Common myeloid progenitor, CD34-positive (primary cell): ENCODE results near the gene ARHGAP10.

Experiments used
- CTCF ChIA-PET: fragments of 350-600 bp; sonication (Branson Sonifier 250); formaldehyde crosslinking; loops from one replicate; lab custom pipeline; 2021; ENCODE audit warnings: antibody characterized with exemption; lab: Charles Lee
- POLR2A ChIA-PET: fragments of 350-600 bp; sonication (Branson Sonifier 250); formaldehyde crosslinking; loops from one replicate; lab custom pipeline; 2021; ENCODE audit warnings: antibody characterized with exemption; lab: Charles Lee
- DNase-seq, 3 donors: peaks; one replicate each; pipeline versions ENCODE4 v3.0.0 to v3.0.0-alpha.2; 2013
- H3K27ac ChIP-seq, 2 experiments: 1 replicate in 1 of 2; 2 replicates in 1 of 2; pipeline ENCODE4 v1.7.0; 2013; ENCODE audit warnings: inconsistent platforms in 2 of 2, low read length in 2 of 2, mild to moderate bottlenecking in 2 of 2, low read depth in 1 of 2, moderate library complexity in 1 of 2; ENCODE audit not compliant: severe bottlenecking in 2 of 2, insufficient read depth in 1 of 2, poor library complexity in 1 of 2
- H3K27me3 ChIP-seq, 5 experiments: replicated peaks in 2 of 5; 1 replicate in 3 of 5; 2 replicates in 2 of 5; pipeline versions ENCODE4 v1.6.1 to v1.7.0; 2013; ENCODE audit warnings: low read length in 4 of 5, mild to moderate bottlenecking in 2 of 5, moderate library complexity in 2 of 5, inconsistent platforms in 1 of 5; ENCODE audit not compliant: insufficient read depth in 5 of 5, control insufficient read depth in 4 of 5
- H3K36me3 ChIP-seq, 4 experiments: 1 replicate in 2 of 4; 2 replicates in 2 of 4; pipeline versions ENCODE4 v1.6.1 to v1.7.0; 2013; ENCODE audit warnings: low read length in 3 of 4, control low read depth in 1 of 4, mild to moderate bottlenecking in 1 of 4; ENCODE audit not compliant: control insufficient read depth in 4 of 4, insufficient read depth in 4 of 4
- H3K4me1 ChIP-seq, 4 experiments: 1 replicate in 3 of 4; 2 replicates in 1 of 4; pipeline versions ENCODE4 v1.6.1 to v1.7.1; 2013; ENCODE audit warnings: low read length in 3 of 4, mild to moderate bottlenecking in 3 of 4, control low read depth in 1 of 4, inconsistent platforms in 1 of 4, moderate library complexity in 1 of 4; ENCODE audit not compliant: control insufficient read depth in 4 of 4, insufficient read depth in 4 of 4; ENCODE audit errors: control extremely low read depth in 1 of 4
- H3K4me3 ChIP-seq, 7 experiments: 1 replicate in 4 of 7; 2 replicates in 3 of 7; pipeline versions ENCODE4 v1.5.1 to v1.7.0; 2013; ENCODE audit warnings: mild to moderate bottlenecking in 7 of 7, low read length in 6 of 7, moderate library complexity in 6 of 7, inconsistent platforms in 2 of 7, low read depth in 2 of 7, control low read depth in 1 of 7; ENCODE audit not compliant: insufficient read depth in 4 of 7, control insufficient read depth in 1 of 7; ENCODE audit errors: extremely low read depth in 1 of 7
- H3K9me3 ChIP-seq, 5 experiments: 1 replicate in 4 of 5; 2 replicates in 1 of 5; pipeline versions ENCODE4 v1.6.1 to v1.7.1; 2013; ENCODE audit warnings: low read length in 4 of 5, mild to moderate bottlenecking in 2 of 5, inconsistent platforms in 1 of 5, low read depth in 1 of 5, moderate library complexity in 1 of 5; ENCODE audit not compliant: control insufficient read depth in 4 of 5, insufficient read depth in 2 of 5; ENCODE audit errors: control extremely low read depth in 1 of 5
- WGBS: methylation state at CpG from one replicate; pipeline ENCODE4 v1.1.5; 2013; ENCODE audit not compliant: insufficient coverage; 5-methylcytosine and 5-hydroxymethylcytosine counted together

Gene ARHGAP10

DNA sequence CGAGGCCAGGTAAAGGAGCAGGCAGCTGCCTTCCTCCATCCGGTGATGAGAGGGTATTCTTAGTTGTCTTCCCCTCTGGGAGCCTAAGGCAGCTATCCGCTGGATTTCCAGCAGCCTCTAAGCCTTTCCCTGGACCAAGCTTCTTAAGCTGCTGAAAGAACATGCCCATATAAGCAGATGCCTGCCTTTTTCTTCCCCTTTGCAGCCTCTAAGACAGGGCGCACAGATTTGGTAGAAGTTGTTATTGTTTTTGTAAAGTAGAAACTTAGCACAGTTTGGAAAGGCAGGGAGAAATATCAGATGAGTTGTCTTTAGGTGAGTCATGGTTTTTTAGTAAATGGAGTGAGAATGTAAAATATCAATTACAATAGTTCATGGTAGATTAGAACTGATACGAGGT, 210.8 kb downstream of the ARHGAP10 start:
- WGBS = 93% methylated on average over 3 of the region's 5 CpGs
- Histone ChIP-seq H3K4me1 (peaks cover 9 to 31% (median 16%) of the 10 kb centered on the region in 4 experiments), H3K27me3 (no peaks in the 10 kb centered on the region), H3K9me3 (no peaks in the 10 kb centered on the region), H3K27ac (no peak overlapping the region), H3K4me3 (no peak overlapping the region), H3K36me3 (peaks cover 0 to 6% (median 0%) of the 10 kb centered on the region in 4 experiments)
- POLR2A ChIA-PET = no interaction called here
- CTCF ChIA-PET = interaction anchor here (0.6 to 1.4 kb wide), 2 partner anchors 25 to 103 kb away, joined by 3 read pairs; no protein-coding TSS in a partner anchor
- DNase-seq = no peak

DNA sequence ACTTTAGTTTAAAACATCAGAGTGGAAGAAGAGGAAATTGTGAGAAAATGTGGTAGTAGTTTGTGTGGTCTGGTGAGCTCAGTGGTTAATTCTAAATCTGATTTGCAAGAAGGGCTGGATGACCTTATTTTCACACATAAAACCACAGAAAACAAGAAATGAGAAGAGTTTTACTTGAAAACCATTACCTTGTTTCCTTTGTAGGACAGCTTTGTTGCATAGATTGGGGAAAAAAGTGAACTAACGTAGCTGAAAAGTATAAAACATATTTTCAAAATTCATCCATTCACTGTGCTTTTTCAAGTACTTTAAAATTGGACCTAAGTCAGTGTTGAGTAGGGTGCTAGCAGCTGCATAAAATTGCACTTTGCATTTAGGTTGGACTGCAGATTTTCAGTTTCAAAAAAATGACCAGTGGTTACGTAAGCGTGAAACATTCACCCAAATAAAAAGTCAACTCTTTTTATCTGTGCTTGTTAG, 211.3 kb downstream of the ARHGAP10 start:
- ChIA-PET POLR2A (no interaction called here), CTCF (interaction anchor here (0.6 to 1.4 kb wide), 2 partner anchors 25 to 102 kb away, joined by 3 read pairs; no protein-coding TSS in a partner anchor)
- no peak overlapping the region for H3K4me3 ChIP-seq
- peaks cover 9 to 31% (median 16%) of the 10 kb centered on the region in 4 experiments for H3K4me1 ChIP-seq
- H3K27me3 ChIP-seq = no peaks in the 10 kb centered on the region
- no peaks in the 10 kb centered on the region for H3K9me3 ChIP-seq
- H3K36me3 ChIP-seq = peaks cover 0 to 6% (median 0%) of the 10 kb centered on the region in 4 experiments
- peak; percentile 7 to 83 (median 77) for DNase-seq
- H3K27ac ChIP-seq = no peak overlapping the region
- WGBS = no CpG with 5 or more reads among the region's 3 CpGs

DNA sequence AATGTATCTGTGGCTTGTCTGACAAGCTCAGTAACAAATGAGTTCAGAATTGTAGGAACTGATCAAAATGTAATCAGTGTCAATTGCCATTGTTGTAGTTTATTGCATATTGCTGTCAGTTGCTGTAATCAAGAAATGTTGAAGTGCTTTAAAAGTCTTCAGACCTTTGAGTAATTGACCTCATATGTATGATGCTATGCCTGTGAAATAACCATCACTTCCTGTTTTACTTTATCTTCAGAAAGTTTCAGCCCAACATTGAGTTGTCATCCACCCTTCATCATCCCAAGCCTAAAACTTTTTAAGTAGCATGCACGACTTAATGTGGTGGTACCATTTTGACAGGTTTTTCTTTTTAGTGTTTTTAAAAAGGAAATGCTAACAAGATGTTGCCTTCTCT, 212.4 kb downstream of the ARHGAP10 start:
- H3K36me3 ChIP-seq = peaks cover 0 to 6% (median 0%) of the 10 kb centered on the region in 4 experiments
- H3K27ac ChIP-seq = no peak overlapping the region
- peaks cover 9 to 31% (median 16%) of the 10 kb centered on the region in 4 experiments for H3K4me1 ChIP-seq
- H3K9me3 ChIP-seq = no peaks in the 10 kb centered on the region
- H3K27me3 ChIP-seq = no peaks in the 10 kb centered on the region
- ChIA-PET POLR2A (no interaction called here), CTCF (interaction anchor here (1.4 kb wide), 1 partner anchor 24 kb away, joined by 3 read pairs; no protein-coding TSS in a partner anchor)
- H3K4me3 ChIP-seq = no peak overlapping the region
- no CpG with 5 or more reads among the region's 1 CpG for WGBS
- peak in 2 of 3 donors; percentile 38 to 49 for DNase-seq

DNA sequence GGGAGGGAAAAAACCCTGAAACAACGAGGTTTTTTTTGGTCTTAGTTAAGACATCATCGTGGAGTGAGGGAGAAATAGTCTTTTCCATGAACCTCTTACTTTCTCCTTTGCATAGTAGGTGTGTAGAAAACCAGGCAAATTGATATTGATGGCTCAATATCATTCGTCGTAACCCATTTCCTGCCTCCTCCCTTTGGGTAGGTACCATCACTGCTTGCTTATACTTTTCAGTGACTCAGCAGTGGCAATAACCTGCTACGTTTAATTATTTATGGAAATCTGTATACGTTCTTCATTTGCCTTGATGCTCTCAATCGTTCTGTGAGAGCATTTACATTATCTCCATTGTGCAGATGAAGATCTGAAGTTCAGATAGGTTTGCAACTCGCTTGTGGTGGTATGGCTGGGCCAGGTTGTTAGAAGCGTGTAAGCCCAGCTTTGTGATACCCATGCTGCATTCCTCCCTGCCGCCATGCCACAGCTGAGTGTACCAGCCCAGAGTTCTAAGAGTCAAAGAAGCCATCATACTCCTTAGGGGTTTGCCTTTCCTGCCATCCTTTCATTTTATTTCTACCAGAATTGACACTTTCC, 212.9 kb downstream of the ARHGAP10 start:
- CTCF ChIA-PET = no interaction called here
- 91% methylated on average over 9 of the region's 10 CpGs for WGBS
- POLR2A ChIA-PET = no interaction called here

DNA sequence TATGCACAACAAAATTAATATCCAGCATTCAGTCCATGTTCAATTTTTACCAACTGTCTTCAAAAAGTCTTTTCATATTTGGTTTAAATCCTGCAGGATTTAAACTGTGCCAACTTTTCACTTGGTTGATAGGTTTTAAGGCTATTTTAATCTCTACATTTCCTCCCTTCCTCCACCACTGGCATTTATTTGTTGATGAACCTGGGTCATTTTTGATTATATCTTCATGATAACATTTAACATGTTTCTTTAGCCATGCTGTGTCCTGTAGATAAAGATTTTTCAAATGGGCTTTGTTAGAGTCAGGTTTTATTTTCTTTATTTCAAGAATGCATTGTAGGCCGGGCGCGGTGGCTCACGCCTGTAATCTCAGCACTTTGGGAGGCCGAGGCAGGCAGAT, 216.4 kb downstream of the ARHGAP10 start:
- ChIA-PET CTCF (no interaction called here), POLR2A (no interaction called here)
- Histone ChIP-seq H3K27me3 (no peaks in the 10 kb centered on the region), H3K4me3 (no peak overlapping the region), H3K4me1 (peaks cover 1 to 14% (median 10%) of the 10 kb centered on the region in 4 experiments), H3K27ac (no peak overlapping the region), H3K9me3 (peaks cover 0 to 2% (median 0%) of the 10 kb centered on the region in 5 experiments), H3K36me3 (peaks cover 0 to 6% (median 0%) of the 10 kb centered on the region in 4 experiments)
- 100% methylated on average over 4 of the region's 5 CpGs for WGBS
- DNase-seq = no peak

More for the DNA sequence above, 212.9 kb downstream of the ARHGAP10 start:
- Histone ChIP-seq H3K9me3 (no peaks in the 10 kb centered on the region), H3K4me3 (no peak overlapping the region), H3K27me3 (no peaks in the 10 kb centered on the region), H3K4me1 (peaks cover 9 to 31% (median 16%) of the 10 kb centered on the region in 4 experiments), H3K36me3 (peaks cover 0 to 6% (median 0%) of the 10 kb centered on the region in 4 experiments), H3K27ac (no peak overlapping the region)
- DNase-seq = no peak

DNA sequence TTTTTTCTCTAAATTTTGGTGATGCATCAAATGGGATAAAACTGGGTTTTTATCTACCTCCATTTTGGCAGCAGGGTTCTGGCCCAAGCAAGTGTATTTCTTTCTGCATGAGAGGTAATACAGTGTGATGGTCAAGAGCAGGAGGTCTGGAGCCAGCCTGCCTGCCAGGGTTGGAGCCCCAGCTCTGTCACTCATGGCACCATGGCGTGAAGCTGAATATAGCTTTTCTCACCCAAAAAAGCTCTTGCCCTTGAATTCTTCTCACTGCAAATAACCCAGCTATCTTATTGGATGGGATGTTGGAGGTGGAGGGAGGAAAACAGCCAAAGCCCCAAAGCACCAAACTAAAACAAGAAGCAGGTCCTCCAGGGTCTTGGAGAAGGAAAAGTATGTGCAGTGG, 218.4 kb downstream of the ARHGAP10 start:
- no peak for DNase-seq
- no peak overlapping the region for H3K27ac ChIP-seq
- CTCF ChIA-PET = no interaction called here

DNA sequence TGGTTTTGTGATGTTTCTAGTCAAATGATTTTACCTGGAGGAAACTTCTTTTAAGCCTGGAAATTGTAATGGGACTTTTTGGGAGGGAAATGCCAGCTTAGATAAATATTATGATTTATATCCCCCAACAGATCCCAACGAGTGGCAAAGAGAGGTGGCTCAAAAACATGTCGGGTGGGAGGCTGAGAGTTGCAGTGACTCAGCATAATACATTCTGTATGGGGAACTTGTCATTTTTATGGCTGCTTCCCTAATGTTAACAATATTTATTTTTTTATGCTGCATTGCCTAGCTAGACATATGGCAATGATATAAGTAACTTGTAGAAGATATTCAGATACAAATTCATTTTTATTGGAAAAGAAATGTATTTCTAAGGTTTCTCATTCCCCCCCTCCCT, 219.0 kb downstream of the ARHGAP10 start:
- Histone ChIP-seq H3K4me3 (no peak overlapping the region), H3K36me3 (peaks cover 0 to 2% (median 0%) of the 10 kb centered on the region in 4 experiments), H3K9me3 (peaks cover 0 to 2% (median 0%) of the 10 kb centered on the region in 5 experiments), H3K4me1 (peaks cover 0 to 5% (median 0%) of the 10 kb centered on the region in 4 experiments), H3K27me3 (no peaks in the 10 kb centered on the region), H3K27ac (no peak overlapping the region)
- 0% methylated on average over 1 of the region's 2 CpGs for WGBS
- CTCF ChIA-PET = no interaction called here
- DNase-seq = peak; percentile 19 to 76 (median 67)
- POLR2A ChIA-PET = no interaction called here

More for the DNA sequence above, 218.4 kb downstream of the ARHGAP10 start:
- peaks cover 0 to 5% (median 0%) of the 10 kb centered on the region in 4 experiments for H3K4me1 ChIP-seq
- no peak overlapping the region for H3K4me3 ChIP-seq
- H3K36me3 ChIP-seq = peaks cover 0 to 6% (median 0%) of the 10 kb centered on the region in 4 experiments
- WGBS = no CpG with 5 or more reads among the region's 1 CpG
- H3K27me3 ChIP-seq = no peaks in the 10 kb centered on the region
- POLR2A ChIA-PET = no interaction called here
- peaks cover 0 to 2% (median 0%) of the 10 kb centered on the region in 5 experiments for H3K9me3 ChIP-seq
